NCI-H446 (cell line): ENCODE data around the gene YOD1.
A peak's percentile ranks its signal among the peaks of the same experiment; 100 is the strongest.

ENCODE experiments used
- DNase-seq, 2 experiments: peaks; one replicate each; lab custom pipeline; 2025; lab: John Stamatoyannopoulos, UW

Gene YOD1

DNA sequence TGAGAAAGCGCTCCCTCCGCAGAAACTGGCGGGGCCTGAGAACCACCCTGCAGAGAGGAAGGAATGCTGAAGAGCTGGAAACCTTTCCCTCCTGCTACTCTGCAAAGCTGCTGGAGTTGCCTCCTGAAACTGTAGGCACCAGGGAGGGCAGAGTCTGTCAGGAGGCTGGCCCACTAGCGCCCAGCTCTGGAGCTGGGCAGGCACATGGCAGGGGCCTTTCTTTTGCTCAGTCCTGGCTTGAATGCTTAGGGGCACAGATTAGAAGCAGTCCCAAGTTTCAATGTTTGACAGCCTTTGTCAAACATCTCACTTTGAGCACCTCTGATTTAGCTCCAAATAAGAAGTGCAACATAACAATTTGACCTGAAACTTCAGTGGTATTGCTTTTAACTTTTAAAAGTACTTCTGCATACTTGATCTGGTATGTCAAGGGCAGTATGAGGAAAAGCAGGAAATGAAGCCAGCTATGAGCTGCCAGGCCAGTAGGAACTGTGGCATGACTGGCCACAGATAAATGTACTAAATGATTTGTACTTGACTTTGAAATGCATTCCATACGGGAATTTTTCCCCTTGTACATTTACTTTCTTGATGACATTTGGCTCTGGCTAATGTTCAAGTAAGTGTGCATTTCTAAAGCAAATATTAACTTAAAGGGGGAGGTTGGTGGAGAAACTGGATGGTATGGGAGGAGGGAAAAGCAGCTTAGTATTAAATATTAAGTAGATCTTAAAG, 25.7 kb downstream of the YOD1 start:
- no peak for DNase-seq

DNA sequence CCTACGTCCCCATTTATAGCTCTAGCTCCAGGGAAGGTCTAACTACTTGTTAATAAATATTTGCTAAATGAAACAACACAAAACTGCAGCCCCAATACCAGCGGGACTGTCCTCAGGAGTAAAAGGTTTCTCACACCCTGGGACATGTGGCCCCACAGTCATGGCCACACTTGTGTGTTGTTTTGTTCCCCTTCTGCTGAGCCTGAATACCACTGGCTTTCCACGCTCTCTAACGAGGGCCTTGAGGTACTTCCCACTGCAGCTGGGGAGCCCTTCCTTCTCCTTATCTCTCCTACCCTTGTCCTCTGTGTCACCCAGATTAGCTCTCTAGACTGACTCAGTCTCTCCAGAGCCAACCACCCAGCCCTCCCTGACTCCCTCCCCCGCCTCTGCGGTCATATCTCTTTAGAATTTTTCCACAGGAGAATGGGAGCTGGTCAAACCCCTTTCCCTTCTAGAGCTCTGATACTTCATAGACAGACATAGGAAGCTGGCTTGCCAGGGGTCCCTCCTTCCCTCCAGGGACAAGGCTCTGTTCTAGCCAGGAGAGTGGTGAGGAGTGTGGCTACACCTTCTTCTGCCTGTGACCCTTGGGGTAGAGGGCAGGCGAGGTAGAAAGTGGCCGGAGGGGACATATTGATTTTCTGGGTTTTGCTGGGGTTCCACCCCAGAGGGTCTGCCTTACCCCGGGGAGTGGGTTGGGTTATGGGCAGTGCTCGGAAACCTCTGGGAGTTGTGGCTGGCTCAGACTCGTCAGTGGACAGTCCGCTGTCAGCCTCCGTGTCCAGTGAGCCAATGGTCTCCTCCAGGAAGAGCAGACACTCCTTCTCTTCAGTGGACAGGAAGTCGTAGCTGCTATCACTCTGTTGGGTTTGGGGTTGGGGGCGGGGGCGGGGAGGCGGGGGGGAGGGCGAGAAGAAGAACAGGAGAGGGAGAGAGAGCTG, 26.5 kb downstream of the YOD1 start:
- no peak for DNase-seq

DNA sequence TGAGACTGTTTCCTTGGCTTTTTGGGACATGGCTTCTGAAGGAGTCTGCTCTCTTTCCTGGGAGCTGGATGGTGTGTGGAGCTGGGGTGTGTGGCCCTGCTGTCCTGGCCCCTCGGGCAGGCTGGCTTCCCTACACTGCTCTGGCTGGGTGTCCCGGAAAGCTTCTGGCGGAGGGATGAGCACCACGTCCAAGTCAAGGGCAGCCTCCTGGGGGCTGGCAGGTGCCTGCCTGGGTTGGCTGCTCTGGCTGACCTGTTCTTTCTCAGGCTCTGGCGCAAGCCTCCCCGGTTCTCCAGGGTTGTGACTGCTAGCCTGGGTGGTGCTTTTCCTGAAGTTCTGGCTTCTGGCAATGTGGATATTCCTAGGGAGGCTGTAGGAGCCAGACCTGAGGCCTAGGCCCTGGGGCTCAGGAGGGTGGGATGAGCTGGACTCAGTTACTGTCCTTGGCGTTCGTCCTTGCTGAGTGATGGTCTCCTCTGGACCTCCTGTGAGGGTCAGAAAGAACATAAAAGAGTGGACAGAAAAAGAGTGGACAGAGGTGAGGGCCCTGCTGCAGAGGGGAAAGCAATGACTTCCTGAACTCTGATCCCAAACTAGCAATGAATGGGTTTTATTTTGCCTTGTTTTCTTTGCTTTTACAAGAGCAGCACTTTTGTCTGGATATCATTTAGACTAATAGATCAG, 27.9 kb downstream of the YOD1 start:
- DNase-seq, result no peak

DNA sequence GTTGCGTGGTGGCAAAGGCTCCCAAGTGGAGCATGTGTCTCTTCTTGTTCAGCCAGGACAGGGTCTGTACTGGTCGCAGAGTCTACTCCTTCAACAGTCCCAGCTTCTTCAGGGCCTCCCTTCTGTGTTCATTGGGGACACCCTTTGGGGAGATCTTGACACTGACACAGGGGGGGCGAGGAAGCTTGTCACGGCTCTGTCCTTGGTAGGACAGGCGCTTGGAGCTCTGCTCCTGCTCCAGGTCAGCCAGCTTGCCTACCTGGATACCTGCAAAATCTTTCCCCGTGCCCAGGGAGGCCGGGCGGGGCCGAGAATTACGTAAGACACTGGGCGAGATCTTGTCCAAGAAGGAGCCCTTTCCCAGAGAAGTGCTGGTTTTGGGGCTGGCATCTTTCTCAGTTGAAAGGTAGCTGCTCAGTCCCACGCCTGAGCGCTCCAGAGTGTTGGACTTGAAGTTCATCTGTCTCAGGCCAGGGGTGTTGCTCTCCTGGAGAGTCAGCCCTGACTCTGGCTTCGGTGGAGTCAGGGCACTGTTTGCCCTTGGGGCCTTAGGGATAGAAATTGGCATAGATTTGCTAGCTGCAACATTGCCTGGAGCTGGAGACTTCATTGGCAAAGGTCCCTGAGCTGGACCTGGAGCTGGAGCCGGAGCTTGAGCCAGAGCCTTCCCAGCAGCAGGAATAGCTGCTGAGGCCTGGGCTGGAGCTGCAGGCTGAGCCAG, 29.0 kb downstream of the YOD1 start:
- peak in 1 of 2 experiments; percentile 46 for DNase-seq

DNA sequence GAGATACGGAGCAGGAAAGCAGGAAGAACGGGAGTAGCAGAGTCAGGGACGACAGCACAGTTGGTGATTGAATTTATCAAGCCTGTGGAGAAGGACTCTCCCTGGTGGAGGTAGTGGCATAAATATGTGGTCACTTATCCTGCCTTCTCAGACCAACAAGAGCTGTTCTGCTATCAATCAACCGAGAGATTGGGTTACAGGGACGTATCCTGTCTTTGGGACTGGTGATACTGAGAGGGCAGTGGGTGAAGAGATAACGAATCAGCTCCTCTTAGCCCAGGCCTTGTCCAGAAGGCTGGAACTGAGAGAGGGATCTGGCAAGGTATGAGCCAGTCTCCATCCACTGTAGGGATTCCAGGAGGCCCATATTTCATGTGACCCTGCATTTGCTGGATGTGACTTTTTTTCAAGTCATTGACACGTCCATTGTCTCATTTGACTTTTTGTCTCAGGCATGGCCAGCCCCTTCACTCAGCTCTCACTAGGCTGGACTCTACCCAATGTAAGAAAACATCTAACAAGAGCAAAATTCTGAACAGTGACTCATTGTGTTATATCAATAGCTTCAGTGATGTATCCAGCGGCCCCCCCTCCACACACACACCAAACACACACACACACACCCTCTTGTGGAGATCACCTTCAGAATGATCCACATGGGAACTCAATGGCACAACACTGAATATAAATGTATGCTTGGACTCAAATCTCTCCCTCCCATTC, 29.7 kb downstream of the YOD1 start:
- DNase-seq, result no peak

DNA sequence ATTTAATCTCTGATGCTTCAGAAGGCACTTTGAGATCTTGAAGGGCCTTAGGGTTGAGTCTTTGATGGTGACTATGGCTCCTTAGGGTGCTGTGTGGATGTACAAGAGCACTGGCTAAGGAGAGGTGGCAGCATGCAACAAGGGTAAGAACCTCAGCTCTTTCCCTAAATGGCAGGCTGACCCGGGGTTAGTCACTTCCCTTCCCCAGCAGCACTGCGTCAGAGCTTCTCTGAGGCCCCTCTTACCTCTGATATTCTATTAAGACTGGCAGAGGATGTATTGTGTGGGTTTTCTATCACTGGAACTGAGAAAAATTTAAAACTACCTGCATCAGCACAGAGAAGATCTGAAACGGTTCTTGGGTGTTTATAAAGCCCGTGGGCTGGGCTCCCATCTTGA, 30.3 kb downstream of the YOD1 start:
- DNase-seq, result no peak

DNA sequence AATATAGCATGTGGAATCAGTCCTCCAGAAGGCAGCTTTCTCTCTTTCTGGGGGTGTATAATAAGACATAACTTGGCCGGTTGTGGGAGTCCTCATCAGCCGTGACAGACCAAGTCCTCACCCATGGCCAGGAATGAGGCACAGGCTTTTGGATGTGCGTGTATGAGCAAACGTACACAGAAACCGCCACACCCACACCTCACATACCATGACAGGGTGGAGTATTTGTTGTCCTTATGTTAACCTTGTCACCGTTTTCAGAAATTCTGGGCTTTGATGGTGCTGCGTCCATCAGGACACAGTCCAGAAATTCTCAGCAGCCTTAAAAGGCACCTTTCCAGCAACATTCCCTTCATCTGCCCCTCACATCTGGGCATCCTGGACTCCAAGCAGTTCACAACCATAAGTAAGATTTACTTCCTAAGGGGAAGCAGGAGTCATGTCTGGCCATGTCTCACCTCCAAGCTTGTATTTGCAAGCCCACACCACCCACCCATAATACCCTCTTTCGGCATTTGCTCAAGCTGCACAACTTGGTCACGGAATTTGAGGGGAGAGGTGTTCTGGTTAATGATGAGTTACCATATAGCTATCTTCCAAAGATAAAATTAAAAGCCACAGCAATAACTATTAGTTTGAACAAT, 30.8 kb downstream of the YOD1 start:
- no peak for DNase-seq

DNA sequence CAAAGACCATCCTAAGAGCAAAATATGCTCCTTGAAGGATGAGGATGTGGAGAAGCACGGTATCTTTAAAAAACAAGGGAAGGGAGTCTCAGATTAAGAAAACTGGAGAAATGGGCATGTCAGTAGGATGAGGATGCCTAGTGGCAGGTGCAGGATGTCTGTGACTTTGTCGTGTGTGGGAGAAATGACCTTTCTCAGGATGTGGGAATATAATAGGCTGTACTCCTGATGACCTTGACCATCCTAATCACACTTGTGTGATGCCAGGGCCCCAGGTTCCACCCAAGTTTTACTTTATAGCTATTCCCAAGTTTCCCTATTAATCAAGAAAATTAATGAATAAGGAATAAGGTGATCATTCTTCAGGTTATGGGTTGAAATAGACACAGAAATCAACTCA, 31.3 kb downstream of the YOD1 start:
- DNase-seq, result no peak

DNA sequence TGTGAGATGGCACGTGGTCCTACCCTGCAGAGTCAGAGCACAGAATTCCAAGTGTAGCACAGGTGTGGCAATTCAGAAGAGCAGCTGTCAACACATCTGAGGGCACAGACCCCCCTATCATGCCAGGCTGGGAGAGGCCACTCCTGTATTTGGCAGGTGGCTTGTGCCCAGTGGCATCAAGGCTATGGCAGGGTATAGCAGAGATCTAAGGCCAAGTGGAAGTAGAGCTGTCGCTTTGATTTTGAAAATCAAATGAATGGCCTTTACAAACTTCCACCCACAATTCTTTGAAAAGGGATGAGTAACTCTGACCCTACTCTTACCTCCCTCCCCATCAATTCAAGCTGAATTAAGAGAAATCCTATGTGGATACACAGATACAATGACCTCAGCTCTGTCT, 31.8 kb downstream of the YOD1 start:
- DNase-seq, result no peak

DNA sequence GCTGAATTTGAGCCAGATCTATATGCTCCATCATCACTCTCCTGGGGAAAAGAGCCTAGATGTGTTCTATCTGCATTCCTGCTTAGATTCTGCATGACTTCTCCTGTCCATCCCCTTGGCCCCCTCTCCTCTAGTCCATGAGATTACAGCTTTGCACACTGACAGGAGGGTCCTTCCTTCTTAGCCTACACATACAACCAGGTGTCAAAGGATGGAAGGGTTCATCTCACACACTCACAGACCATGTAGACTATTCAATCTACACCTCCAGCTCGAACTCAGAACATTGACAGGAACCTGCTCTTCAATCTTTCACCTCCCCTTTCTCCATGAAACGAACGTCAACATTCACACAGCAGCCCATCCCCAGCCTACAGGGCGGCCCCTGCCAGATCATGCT, 32.3 kb downstream of the YOD1 start:
- DNase-seq, result no peak

DNA sequence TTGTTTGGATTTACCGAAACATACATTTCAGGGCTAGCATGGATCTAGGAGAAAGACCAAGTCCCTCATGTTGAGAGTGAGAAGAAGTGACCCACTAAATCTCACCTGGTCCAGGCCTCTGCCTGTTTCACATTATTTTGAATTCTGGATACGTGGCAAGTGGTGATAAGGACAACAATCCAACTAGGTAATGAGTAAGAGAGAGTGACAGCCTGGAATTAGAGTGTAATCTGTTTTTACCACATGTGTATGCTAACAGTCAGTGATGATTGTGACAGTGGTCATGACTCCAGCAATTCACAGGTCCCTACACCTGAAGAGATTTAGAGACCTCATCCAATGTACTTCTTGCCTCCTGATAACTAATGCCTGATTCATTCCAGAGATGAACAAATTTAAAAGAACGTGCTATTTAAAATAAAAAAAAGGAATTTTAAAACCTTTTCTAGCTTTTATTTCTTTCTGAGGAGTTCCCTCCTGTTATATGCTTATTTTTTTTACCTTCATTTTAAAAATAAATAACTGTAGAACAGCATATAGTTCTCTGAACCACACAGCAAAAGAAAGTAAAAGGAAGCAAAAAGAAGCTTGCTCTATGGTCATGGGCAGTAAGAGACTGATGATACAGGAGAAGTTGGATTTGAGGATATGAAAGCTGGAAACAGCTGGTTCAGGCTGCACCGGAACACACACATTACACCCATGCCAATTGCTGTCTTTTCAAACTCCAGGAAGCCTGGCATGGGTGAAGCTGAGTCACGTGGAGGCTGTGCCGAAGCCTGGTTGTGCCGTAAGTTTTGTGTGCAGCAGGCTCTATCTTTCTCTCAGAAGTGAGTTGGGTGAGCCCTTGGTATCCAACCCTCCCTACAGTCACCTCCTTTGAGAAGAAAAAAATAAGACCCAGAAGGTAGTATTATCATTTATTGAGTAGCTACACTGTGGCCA, 33.1 kb downstream of the YOD1 start:
- DNase-seq, result peak in 1 of 2 experiments; percentile 39

DNA sequence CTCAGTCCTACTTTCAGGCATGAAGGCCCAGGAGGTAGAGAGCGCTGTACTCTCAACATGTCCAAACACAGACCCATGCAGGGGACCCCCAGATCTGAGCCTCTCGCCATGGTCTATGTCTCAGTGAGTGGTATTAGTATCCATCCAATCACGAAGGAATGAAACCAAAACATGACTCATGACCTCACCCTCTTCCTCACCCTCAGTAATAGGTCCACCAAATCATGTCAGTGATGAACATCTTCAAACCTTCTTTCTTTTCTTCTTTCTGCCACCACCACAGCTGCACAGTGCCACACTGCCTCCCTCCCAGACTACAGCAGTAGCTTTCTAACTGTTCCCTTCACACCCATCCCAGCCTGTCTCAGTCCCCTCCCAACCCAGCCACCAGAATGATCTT, 35.2 kb downstream of the YOD1 start:
- DNase-seq, result no peak

DNA sequence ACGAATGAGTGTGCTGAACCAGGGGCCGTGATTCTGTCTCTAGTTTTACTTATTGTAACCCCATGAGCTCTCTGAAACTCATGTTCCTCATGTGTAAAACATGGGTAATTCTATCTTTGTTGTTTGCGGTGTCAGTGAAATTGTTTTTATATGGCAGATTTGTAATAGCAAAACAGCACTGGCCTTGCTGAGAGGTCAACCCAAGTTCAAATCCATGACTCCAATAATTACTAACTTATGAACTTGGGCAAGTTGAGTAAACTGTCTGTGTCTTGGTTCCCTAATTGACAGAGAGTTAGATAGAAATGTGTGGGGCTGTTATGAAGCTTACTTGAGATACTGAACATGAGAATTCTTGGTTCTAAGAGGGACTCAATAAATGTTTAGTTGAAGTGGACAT, 36.3 kb downstream of the YOD1 start:
- DNase-seq, result no peak

DNA sequence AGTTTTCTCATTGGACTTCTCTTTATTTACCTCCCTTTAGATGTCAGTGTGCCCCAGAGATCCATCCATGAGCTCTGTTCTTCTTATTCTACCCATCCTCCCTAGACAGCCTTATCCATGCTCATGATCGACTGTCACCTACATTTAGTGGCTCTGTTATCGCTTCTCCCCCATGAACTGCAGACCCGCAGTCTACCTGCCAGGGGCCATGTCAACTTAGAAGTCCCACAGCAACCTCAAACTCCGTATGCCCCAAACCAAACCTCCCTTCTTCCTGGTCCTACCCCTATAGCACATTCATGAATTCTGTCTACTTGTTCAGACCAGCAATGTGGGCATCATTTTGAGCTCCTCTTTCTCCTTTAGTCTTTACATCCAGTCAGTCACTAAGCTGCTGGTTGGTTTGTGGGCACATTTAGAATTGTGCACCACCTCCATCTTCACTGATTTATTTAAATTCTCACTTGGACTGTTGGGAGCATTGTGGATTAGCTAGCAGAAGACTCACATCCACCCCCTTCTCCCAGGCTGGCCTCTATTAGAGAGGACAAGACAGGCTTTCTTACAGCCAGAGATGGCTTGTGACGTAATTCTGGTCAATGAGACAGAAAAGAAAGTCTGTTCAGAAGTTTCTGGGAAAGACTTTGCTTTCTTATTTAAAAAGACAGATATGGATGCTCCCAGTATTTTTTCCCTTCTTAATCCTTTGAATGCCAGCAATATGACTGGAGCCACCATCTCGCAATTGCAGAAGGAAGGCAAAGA, 37.5 kb downstream of the YOD1 start:
- DNase-seq, result no peak

DNA sequence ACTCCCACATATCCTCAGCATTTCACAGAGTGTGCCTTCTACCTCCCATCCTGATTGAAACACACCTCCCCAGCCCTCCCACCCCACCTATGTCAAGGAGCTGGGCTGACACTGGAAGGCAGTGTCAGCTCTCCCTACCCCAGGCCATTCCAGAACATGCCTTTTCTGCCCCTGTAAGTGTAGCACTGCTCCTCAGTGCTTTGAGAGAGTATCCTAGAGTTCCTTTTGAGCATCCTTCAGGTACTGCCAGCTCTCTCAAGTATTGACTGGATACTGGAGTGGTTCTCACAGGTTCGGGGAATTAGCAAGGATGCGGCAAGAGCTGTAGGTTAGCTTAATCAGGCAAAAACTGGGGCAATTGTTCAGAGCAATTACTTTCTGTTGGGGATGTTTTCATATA, 40.3 kb downstream of the YOD1 start:
- no peak for DNase-seq

DNA sequence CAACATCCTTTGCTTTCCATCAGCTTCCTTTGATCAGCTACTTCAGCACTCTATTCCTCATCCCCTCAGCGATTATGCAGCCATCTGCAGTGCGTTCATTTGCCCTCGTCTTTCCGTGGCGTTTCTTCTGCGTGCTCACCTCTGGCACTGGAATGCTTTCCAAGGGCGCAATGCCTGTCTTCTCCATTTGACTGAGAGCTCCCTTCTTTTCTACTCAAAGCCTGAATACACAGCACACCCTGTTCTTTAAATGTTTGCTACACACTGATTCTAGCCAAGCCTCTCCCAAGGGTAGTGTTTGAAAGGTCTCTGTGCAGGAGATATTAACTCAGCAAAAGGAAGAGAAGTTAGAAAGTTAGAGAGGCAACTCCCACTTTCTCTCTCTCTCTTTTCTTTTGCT, 41.1 kb downstream of the YOD1 start:
- no peak for DNase-seq

DNA sequence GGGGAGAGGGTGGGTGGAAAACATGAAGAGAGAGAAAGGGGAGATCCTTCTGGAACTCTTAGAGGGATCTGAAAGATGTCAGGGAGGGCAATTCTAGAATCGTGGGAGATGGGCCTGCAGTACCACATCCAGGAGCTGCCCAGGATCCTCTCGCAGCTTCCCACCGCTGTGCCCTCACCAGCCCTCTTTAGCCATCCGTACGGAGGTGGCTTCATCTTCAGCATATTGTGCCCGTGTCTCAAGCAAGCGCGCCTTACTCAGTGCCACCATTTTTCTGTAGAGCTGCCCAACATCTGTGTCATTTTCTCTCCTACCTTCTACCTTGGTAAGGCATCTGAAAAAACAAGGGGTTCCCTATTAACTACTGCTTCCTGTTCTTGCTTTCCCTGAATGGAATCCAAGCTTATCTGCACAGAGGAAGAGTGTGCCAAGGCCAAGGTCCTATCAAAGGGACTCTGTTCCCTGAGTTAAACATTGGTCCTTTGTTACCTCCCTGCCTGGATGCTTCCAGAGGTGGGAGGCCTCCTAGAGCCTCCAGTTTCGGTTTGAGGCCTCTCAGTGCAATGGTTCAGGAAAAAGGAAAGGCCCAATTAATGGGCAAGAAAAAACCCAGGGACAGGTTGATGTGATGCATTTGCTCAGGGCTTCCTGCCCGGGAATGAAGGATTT, 41.7 kb downstream of the YOD1 start:
- no peak for DNase-seq

DNA sequence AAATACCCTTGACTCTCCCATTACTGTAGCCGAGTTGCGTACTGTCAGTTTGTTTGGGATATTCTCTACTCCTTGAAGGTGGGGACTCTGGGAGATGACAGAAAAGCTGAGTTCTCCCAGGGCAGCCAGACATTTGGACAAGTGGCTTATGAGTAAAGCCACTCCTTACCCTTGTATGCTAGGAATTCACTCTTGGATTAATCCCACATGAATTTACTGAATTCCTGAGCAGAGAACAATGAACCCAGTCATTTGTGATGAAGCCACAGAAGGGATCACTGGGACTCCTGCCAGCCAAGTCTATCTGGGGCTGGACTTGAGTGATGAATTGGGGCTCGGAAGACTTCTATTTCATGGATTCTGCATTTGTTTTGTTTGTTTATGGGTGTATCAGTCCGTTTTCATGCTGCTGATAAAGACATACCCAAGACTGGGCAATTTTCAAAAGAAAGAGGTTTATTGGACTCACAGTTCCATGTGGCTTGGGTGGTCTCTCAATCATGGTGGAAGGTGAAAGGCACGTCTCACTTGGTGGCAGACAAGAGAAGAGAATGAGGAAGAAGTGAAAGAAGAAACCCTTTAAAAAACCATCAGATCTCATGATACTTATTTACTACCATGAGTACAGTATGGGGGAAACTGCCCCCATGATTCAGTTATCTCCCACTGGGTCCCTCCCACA, 43.5 kb downstream of the YOD1 start:
- DNase-seq, result peak in 1 of 2 experiments; percentile 25
